ENCODE results near the gene TEKTIP1.
A peak's percentile ranks its signal among the peaks of the same experiment; 100 is the strongest.

Gene TEKTIP1
- 3.2 reads per million, percentile 12 among the genes with 10 or more reads in this experiment for total RNA-seq

DNA sequence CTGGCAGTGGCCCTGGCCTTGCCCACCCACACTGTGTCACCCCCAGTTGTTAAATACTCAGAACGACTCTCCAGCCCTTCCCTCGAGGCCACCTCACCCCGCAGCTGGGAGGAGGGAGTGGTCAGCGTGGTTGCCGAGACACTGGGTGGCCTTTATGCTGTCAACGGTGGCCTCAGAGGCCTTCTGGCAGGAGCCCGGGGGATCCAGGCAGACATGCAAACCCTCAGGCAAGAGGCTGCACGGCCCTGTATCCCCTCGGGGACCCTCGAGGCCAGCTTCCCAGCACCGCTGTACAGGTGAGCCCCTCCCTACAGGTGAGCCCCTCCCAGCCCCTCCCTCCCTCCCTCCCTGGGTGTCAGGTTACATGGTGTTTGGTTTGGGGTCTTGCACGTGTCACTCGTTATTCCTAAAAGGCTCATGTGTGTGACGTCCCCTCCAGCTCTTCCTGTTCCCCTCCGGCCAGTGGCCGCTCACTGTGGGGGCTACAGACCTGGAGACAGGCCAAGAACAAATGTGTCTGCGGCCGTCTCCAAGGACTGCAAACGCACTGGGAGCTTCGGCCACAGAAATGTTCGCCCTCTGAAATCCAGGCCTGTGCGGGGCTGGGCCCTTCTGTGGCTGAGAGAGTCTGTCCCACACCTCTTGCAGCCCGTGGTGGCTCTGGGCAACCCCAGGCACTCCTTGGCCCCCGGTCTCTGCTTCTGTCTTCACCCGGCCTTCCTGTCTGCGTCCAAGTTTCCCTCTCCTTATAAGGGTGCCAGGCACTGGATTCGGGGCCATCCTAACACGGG lies at the start of gene TEKTIP1:
Gene TEKTIP1 (plus strand): TSS at position 210 of the 791 bp plus-strand sequence. CDS start 4 bp downstream, at position 214.
- no peak for DNase-seq

DNA sequence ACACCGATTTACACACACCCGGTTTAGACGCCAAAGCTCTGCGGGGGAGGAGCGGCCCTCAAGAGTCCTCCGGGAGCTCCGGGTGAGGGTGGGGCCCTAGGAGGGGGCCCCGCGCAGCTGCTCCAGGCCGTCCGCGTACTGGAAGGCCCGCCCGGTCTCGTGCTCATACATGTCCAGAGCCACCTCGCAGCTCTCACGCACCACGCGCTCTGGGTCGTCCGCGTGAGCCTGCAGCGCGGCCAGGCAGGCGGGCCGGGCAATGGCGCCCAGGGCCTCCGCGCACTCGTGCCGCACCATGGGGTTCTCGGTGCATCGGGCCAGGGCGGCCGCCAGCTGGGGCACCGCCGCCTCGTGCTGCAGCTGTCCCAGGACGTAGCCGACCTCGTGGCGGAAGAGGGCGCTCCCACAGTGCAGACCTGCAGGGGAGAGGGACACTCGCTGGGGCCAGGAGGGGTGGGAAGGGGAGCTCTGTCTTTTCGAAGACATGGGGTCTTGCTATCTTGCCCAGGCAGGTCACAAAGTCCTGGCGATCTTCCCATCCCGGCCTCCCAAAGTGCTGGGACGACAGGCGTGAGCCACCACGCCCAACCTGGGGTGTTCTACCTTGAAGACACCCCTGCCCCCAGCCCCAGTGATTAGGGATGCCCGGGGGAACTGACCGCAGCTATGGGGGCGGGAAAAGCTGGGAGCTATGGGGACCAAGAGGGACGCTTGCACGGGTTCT lies 47.4 kb upstream of the TEKTIP1 start:
- no peak for DNase-seq

DNA sequence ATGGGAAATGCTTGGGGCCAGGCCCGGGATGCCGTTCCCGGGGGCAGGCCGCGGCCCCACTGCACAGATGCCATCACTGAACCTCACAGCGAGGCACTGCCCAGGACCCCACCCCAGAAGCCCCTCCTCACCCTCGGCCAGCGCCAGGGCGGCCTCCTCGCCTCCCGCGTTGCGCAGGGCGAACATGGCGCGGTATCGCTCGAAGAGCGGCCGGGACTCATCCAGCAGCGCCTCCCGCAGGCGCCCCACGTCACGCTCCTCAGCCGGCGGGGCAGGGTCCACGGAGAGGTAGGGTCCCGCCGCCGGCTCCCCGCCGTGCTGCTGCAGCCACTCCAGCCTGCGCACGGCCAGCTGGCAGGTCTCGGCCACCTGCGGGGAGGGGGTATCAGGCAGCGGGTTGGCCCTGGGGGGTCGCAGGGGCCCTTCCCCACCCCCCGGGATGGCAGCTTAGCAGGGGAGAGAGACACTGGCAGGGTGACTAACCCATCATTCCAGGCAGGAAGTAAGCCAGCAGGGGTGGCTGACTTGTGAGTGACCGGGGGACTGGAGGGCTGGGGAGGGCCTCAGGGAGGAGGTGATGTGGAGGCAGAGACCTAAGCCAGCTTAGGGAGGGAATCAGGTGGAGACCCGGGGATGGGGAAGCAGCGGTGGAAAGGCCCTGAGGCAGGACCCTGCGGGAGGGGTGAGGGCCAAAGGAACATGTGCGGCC lies 46.7 kb upstream of the TEKTIP1 start:
- no peak for DNase-seq

DNA sequence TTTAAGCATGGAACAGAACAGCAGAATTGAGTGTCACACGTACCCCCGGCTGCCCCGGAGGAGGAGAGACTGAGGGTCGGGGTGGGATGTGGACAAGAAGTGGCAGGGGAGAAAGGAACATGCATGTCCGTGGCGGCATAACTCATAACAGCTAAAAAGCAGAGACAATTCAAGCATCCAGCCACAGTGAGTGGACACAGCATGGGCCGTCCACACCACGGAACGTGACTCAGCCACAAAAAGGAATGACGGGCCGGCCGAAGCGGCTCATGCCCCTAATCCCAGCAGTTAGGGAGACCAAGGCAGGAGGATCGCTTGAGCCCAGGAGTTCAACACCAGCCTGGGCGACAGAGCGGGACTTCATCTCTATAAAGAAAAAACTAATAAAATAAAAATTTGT lies 46.1 kb upstream of the TEKTIP1 start:
- no peak for DNase-seq

DNA sequence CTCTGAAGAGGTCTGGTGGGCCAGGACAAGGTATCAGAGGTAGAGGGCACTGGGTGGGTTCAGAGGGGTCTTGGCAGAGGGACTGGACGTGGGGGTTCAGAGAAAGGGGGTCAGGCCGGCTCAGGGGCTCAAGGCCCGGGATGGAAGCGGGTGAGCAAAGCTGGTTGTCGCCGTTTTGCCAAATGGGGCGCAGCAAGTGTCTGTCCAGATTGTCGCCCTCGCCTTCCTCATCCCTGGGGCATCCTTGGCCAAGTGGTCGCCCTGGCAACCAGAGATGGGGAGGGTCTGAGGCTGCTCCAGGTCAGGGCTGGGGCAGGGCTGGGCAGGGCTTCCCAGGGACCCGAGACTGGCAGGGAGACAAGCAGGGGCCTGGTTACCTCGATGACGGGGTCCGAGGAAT lies 45.3 kb upstream of the TEKTIP1 start:
- DNase-seq: no peak

DNA sequence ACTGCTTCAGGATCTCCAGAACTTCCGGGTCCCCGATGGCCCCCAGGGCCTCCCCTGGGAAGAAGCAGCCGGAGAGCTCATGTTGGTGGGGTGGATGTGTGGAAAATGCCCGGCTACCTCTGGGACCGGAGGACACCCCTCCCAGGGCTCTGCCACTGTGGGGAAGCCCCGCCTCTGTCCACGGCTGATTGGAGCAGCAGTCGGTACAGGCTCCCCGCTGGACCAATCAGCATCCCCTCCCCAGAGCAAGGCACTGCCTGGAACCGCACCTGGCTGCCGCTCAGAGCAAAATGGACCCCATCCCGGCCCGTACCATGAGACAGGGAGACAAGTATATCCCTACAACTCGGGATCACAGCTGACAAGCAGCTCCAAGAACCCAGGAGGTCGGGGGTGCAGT lies 44.9 kb upstream of the TEKTIP1 start:
- no peak for DNase-seq

DNA sequence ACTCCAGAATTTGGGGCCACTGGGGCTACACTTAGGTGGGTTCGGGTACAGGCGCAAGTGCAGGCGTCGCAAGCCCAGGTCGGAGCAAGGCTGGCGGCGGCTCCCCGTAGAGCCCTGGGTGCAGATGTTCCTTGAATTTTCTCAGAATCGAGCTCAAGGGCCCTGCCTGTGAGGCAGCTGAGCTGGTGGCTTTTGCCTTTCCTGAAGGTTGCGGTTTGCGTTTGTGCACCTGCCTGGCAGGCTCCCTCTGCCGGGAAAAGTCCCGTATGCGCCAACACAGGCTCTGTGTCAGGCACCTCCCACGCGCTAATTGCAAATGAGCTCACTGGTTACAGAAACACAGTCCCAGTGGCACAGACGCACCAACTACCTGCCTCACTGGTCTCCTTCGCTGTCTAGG lies 44.4 kb upstream of the TEKTIP1 start:
- DNase-seq: no peak

DNA sequence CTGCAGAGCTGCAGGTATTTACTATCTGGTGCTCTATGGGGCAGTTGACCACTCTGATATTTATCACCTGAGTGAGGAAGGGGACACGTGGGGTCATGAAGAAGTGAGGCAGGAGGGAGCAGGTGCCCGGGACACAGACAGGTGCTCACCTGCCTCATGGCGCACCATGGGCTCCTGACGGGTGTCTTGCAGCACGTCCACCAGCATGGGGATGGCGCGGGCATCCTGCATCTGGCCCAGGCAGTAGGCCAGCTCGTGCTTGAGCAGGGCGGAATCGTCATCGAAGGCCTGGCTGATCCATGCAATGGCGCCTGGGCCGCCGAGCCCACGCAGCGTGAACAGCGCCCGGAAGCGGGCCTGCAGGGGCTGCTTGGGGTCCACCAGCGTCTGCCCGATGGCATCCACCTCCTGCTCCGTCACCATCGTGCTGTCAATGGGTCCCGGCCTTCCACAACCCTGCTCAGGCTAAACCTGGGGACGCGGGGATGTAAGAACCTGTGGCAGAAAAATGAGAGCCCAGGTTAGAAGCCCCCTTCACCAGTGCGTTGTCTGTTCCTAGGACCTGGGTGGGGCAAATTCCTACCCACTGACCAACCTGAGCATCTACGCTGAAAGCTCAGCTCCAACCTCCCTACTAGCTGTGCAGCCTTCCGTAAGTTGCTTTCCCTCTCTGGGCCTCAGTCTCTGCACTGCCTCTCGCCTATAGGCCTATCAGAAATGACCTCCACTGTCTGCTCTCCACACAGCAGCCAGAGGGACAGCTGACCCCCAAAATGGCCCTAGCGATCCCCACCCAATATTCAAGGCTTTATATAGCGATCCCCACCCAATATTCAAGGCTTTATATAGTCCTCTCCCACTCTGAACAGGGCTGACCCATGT lies 42.3 kb upstream of the TEKTIP1 start:
- no peak for DNase-seq

DNA sequence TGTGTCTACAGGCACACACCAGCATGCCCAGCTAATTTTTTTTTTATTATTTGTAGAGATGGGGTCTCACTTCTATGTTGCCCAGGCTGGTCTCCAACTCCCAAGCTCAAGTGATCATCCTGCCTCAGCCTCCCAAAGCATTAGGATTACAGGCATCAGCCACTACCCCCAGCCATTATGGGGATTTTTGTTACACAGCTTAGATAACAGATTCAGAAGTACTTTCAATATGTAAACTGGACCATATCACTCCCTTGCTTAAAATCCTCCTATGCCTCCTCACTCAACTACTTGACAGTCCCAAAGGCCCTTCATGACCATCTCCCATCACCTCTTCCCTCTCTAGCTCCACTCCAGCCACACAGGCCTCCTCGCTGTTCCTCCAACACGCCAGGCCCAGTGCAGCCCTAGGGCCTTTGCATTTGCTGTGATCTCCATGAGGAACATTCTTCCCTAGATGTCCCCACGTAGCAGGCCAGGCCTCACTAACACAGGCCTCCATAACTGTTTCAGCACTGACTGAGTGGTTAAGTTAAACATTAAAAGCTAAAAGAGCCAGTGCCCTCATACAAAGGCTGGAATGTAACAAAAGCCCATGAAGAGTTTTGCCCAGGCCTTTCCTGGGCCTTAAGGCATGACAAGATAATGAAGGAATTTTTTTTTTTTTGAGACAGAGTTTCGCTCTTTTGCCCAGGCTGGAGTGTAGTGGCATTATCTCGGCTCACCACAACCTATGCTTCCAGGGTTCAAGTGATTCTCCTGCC lies 41.0 kb upstream of the TEKTIP1 start:
- no peak for DNase-seq

DNA sequence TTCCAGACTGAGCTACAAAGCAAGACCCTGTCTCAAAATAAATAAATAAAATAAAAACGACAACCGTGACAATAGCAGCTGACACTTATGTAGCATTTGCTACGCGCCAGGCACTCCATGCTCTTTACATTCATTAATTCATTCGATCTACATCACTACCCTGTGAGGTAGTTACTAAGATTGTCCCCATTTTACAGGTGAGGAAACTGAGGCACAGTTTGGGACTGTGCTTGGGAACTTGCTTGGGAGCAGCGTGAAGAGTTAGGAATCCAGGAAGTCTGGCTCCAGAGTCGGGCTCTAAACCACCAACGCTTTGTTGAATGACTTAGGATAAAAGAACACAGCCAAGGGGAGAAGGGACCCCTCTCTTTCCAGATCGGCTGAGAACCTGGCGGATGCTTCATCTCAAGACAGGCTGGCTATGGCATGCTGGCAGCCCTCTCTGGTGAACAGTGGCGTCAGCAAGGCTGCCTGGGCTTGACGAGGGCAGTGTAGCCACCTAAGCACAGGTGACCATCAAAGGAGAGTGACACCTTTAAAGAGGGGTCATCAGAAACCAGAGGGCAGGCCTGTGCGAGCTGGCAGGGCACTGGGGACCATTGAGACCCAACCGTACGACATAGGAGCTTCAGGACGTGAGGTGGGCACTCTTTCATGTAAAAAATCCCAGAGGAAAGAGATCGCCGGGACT lies 39.1 kb upstream of the TEKTIP1 start:
- no peak for DNase-seq

DNA sequence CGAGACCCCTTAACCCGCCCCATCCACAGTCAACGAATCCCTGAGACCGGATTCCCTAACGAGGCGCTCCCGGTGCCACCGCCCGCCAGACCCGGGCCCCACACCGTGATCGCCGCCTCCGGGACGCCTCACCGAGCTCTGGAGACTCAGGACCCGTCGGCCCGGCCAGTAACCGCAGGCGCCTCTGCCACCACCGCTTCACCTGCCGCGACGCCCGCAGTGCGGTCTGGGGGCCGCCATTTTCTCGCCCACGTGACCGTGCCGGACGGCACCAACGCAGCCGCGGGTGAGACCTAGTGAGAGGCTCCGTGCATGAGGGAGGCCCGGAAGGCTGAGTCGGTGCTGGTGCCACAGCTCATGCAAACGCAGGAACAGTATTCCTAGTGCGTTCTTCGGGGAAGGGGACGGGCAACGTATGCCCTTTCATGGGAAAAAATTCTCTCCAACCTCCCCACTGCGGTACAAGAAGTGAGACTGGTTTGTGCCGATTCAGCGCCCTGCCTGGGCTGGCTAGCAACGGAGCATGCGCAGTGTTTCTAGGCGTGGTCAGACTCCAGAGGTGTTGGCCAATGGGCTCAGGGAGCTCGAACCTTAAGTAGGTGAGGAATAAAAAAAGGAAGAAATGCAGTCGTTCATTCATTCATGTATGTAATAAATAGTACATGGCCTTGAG lies 38.4 kb upstream of the TEKTIP1 start, which contains the start of gene DOHH:
Gene DOHH (minus strand): TSS at position 246 of the 673 bp plus-strand sequence. CDS start 3,860 bp downstream, outside the sequence.
- DNase-seq: peak; percentile 92

DNA sequence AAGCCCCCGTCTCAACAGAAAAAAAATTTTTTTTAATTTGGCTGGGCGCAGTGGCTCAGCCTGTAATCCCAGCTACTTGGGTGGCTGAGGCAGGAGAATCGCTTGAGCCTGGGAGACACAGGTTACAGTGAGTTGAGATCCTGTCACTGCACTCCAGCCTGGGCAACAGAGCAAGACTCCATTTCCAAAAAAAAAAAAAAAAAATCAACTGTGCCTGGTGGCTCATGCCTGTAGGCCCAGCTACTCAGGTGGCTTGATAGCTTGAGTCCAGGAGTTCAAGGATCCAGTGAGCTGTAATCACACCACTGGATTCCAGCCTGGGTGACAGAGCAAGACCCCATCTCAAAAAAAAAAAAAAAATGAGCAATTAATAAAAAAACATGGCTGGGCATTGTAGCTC lies 37.2 kb upstream of the TEKTIP1 start:
- no peak for DNase-seq

DNA sequence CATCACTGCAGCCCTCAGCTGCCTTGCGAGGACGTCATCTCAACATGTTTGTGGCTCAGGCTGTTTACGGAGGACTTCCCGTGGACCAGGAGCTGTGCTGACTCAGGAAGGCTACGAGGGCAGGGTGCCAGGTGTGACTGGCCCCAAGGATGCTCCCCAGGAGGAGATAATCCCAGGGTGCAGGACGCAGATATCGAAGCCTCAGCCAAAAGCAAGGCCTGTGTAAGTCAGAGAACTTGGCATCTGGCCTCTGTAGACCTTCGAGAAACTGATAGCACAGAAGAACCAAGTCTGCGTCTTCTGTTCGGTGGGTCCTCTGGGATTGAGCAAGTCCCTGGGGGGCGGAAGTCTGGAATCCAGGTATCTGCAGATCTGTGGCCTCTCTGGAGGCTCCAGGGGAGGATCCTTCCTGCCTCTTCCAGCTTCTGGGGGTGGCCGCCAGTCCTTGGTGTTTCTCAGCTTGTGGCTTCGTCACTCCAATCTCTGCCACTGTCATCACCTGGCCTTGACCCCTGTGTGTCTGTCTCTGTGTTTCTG lies 35.9 kb upstream of the TEKTIP1 start:
- no peak for DNase-seq

DNA sequence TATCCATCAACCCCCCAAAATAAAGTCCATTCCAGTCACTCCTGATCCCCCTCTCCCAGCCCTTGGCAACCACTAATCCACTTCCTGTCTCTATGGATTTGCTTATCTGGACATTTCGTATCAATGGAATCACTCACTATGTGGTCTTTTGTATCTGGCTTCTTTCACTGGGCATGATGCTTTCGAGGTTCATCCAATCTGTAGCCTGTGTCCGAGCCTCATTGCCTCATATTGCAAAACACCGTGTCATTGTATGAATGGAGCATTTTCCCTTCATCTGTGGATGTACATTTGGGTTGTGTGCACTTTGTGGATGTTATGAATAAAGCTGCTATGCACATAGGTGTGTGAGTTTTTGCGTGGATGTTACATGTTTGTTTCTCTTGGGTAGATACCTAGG lies 34.2 kb upstream of the TEKTIP1 start:
- no peak for DNase-seq

DNA sequence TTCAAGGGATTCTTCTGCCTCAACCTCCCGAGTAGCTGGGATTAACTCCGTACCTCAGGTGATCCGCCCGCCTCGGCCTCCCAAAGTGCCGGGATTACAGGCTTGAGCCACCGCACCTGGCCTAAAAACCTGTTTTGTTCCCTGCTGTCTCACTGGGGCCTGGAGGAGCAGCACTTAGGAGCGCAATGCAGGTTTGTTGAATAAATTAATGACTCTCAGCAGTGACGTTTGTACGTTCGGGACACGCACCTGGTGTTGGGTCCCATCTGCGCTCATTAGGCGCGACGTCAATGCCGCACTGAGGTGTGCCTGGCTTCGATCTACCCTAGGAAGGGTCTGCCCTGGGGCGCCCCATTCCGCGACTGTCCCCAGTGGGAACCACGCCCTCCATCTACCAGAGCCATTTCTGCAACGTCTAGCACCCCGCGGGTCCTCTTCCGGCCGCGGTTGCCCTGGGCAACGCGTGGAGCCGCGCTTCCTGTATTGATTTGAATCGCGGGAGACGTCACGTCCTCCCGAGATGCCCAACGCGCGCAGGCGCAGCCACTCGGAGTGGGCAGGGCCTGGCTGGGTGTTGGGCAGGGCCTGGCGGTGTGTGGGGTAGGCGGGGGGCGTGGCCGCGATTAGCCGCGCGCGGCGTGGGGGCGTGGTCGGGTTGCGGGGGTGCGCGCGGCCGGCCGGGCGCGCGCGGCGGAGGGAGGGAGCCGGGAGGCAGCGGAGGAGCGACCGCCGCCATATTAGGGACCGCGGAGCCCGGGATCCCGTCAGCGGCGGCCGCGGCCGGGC lies 33.2 kb upstream of the TEKTIP1 start, which contains the start of gene FZR1:
Gene FZR1 (plus strand): TSS at position 714 of the 786 bp plus-strand sequence. CDS start 16,679 bp downstream, outside the sequence.
- DNase-seq: peak; percentile 99

DNA sequence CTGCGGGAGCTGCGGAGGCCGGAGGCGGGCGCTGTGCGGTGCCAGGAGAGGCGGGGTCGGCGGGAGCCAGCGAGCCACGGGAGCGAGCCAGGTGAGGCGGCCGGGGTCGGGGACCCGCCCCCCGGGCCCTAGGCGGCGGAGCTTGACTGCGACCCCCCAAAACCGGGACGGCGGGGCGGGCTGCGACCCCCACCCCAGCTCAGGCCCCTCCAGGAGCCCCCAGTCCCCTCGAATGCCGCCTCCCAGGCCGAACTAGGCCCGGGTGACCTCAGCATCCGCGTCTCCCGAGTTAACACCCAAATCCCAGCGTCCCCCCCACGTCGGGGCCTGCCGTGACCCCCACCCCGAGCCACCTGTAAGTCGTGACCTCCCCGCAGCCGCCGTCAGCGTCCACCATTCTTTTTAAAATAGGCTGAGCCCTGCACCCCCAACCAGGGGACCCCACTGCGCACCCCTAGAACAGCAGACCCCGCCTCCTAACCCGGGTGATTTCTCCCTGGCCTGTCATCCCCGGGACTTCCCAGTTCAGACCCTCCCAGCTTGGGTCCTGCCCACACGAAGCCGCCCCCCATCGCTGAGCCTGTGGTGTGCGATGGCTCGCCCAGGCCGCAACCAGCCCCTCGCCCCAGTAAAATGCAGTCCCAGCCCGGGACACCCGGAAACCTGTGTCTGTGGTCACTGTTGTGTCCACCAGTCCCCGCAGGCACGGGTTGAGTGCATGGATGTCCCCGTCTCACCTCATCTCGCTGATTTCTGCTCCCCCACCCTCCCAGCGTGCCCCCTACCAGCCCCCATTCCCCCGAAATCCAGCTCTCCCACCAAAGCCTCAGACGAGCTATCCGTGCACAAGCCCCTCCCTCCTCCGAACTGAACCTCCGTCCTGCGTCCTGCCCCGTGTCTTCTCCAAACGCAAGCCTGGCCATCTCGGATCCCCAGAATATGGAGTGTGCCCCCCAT lies 32.3 kb upstream of the TEKTIP1 start:
- DNase-seq: peak; percentile 21

DNA sequence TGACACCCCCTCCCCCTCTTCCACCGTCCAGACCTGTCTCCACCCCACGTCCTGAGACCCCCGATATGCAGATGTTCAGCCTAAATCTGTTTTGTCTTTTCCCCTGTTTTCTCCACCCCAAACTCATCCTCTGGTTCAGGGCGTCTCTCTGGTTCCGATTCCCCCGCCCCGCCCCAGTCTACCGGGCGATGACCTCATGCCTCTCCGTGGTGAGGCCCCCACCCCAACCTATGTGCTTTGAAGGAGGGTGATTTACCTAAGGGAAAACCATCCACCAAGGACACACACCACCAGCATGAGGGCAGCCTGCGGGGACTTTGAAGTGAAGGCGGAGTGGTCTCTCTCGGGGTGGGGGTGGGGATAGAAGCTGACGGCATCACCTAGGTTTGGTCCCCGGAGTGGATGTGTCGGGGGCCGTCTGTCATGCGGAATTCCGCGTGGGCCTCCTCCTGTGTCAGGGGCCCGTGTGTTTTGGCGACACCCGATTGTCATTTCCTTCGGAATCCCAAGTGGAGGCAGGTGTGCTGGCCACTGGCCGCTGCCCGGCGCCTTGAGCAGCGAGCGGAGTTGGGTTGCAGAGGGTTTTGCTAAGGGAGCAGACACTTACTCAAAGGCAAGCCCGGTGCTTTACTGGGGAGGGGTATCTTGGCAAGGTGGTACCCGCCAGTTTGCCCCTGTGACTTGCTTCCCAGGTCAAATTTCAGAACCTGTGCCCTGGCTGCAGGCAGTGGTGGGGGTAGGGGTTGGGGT lies 31.4 kb upstream of the TEKTIP1 start:
- DNase-seq: peak; percentile 40

All from effector CD4-positive, alpha-beta T cell (primary cell).